D341Med (cell line): ENCODE measurements around the gene USP14.

Experiments
- DNase-seq: peaks from one replicate; pipeline ENCODE4 v3.0.0; 2012; ENCODE audit warnings: low spot score

The USP14 gene

GRCh38 chr18:159933-160332 lies 1.6 kb downstream of the USP14 start:
- no peak for DNase-seq

GRCh38 chr18:160831-161570 lies 2.6 kb downstream of the USP14 start:
- no peak for DNase-seq

GRCh38 chr18:172361-172760 lies 14.0 kb downstream of the USP14 start:
- no peak for DNase-seq

- no peak for DNase-seq
These were observed 21.1 kb downstream of the USP14 start for GRCh38 chr18:179499-179898.

- DNase-seq: no peak
These were observed 23.4 kb downstream of the USP14 start for GRCh38 chr18:181711-182110.

GRCh38 chr18:183769-184168 lies 25.4 kb downstream of the USP14 start:
- peak; percentile 65 for DNase-seq

GRCh38 chr18:189254-189653 lies 30.9 kb downstream of the USP14 start:
- DNase-seq: no peak

- DNase-seq: no peak
These were observed 33.4 kb downstream of the USP14 start for GRCh38 chr18:191725-192124.

- no peak for DNase-seq
These were observed 34.4 kb downstream of the USP14 start for GRCh38 chr18:192801-193200.

- DNase-seq: no peak
These were observed 37.3 kb downstream of the USP14 start for GRCh38 chr18:195651-196050.

- DNase-seq: no peak
These were observed 40.9 kb downstream of the USP14 start for GRCh38 chr18:199214-199613.

- DNase-seq: no peak
These were observed 41.4 kb downstream of the USP14 start for GRCh38 chr18:199768-200167.

- DNase-seq: no peak
These were observed 51.7 kb downstream of the USP14 start for GRCh38 chr18:210075-210474.

- DNase-seq: no peak
These were observed 52.4 kb downstream of the USP14 start for GRCh38 chr18:210733-211132.

- DNase-seq: no peak
These were observed 53.2 kb downstream of the USP14 start for GRCh38 chr18:211582-211981.

GRCh38 chr18:212780-213179 lies 54.4 kb downstream of the USP14 start:
- no peak for DNase-seq

GRCh38 chr18:213505-213904 lies 55.1 kb downstream of the USP14 start:
- no peak for DNase-seq

GRCh38 chr18:213966-214365 lies 55.6 kb downstream of the USP14 start:
- no peak for DNase-seq

- DNase-seq: no peak
These were observed 57.2 kb downstream of the USP14 start for GRCh38 chr18:215448-216010.

- no peak for DNase-seq
These were observed 59.4 kb downstream of the USP14 start for GRCh38 chr18:217532-218336.

- no peak for DNase-seq
These were observed 62.4 kb downstream of the USP14 start for GRCh38 chr18:220708-221107.

GRCh38 chr18:225745-226144 lies 67.4 kb downstream of the USP14 start:
- no peak for DNase-seq

GRCh38 chr18:227374-227773 lies 69.0 kb downstream of the USP14 start:
- no peak for DNase-seq
